Dedifferentiated amniotic fluid mesenchymal stem cell (primary cell): Measurements from ENCODE around the gene ENPP3.

Experiments used
- DNase-seq: peaks from one replicate; pipeline ENCODE4 v3.0.0-alpha.2; 2016; ENCODE audit errors: extremely low spot score

Gene ENPP3

GRCh38 chr6:131636880-131637792, at the start of gene ENPP3:
ENPP3 (plus strand) TSS chr6:131637302; CDS start chr6:131637385, 83 bp downstream.
- DNase-seq: no peak

GRCh38 chr6:131587909-131588308, 49.2 kb upstream of the ENPP3 start:
- no peak for DNase-seq

- no peak for DNase-seq
These were observed 48.5 kb upstream of the ENPP3 start for GRCh38 chr6:131588643-131589042.

- no peak for DNase-seq
These were observed 44.2 kb upstream of the ENPP3 start for GRCh38 chr6:131592935-131593334.

- no peak for DNase-seq
These were observed 43.0 kb upstream of the ENPP3 start for GRCh38 chr6:131594074-131594473.

- no peak for DNase-seq
These were observed 39.7 kb upstream of the ENPP3 start for GRCh38 chr6:131597446-131597845.

GRCh38 chr6:131600716-131601115, 36.4 kb upstream of the ENPP3 start:
- DNase-seq: no peak

GRCh38 chr6:131602781-131603312, 34.3 kb upstream of the ENPP3 start:
- peak; percentile 80 for DNase-seq

GRCh38 chr6:131613296-131613925, 23.7 kb upstream of the ENPP3 start:
- DNase-seq: no peak

- DNase-seq: no peak
These were observed 21.8 kb upstream of the ENPP3 start for GRCh38 chr6:131615275-131615674.

- DNase-seq: peak; percentile 94
These were observed 9.1 kb upstream of the ENPP3 start, which contains the start of gene MED23 for GRCh38 chr6:131627724-131628682. MED23 (minus strand) TSS chr6:131628242; CDS start chr6:131628049, 193 bp downstream.

- no peak for DNase-seq
These were observed 8.4 kb upstream of the ENPP3 start for GRCh38 chr6:131628726-131629125.

GRCh38 chr6:131629651-131630050, 7.5 kb upstream of the ENPP3 start:
- no peak for DNase-seq

- DNase-seq: no peak
These were observed 5.3 kb upstream of the ENPP3 start for GRCh38 chr6:131631625-131632289.

- DNase-seq: no peak
These were observed 1.4 kb upstream of the ENPP3 start for GRCh38 chr6:131635384-131636340.

GRCh38 chr6:131638013-131638412, 911 bp downstream of the ENPP3 start:
- no peak for DNase-seq

- no peak for DNase-seq
These were observed 3.0 kb downstream of the ENPP3 start for GRCh38 chr6:131640100-131640499.

GRCh38 chr6:131640576-131640975, 3.5 kb downstream of the ENPP3 start:
- no peak for DNase-seq

GRCh38 chr6:131641554-131641953, 4.5 kb downstream of the ENPP3 start:
- no peak for DNase-seq

- no peak for DNase-seq
These were observed 5.5 kb downstream of the ENPP3 start for GRCh38 chr6:131642565-131642964.
